CD4-positive, alpha-beta T cell treated with Interleukin-6 for 4 hours (primary cell): Measurements from ENCODE around the gene SV2A.
"Not testable (repeated sequence)": the region's sequence is repeated elsewhere in the genome, so short reads cannot be mapped to it uniquely, and the experiment has no call there.

Experiments
- DNase-seq: peaks from one replicate; pipeline ENCODE4 v3.0.0-alpha.2; 2020; ENCODE audit warnings: mixed read lengths

The SV2A gene

GRCh38 chr1:149917571-149918144 lies at the start of gene SV2A:
TSS of gene SV2A (minus strand) at chr1:149917844. CDS start at chr1:149913840, 4,004 bp downstream.
- peak; percentile 74 for DNase-seq

DNA sequence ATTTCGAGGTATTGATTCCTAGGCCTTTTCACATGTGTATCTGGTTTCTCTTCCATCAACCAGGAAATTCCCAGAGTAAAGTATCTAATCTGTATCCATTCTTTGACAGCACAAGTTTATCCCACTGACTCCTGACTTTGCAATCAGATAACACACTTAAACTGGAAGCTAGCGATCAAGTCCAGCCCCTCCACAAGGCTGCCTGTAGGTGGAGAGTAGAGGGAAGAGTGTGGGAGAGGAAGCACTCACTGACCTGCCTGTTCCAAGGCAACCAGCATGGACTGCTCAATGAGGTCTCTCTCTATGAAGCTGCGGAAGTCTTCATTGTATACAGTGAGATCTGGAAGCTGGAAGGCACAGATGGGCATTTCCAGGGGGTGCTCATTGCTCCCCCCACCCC lies 49.4 kb upstream of the SV2A start:
- no peak for DNase-seq

GRCh38 chr1:149966405-149966804 lies 48.8 kb upstream of the SV2A start:
- no peak for DNase-seq

GRCh38 chr1:149965440-149965839 lies 47.8 kb upstream of the SV2A start:
- no peak for DNase-seq

- no peak for DNase-seq
Observed at GRCh38 chr1:149963358-149963757, 45.7 kb upstream of the SV2A start.

GRCh38 chr1:149962736-149963135 lies 45.1 kb upstream of the SV2A start:
- DNase-seq = no peak

- DNase-seq = peak; percentile 50
Observed at GRCh38 chr1:149962039-149962647, 44.5 kb upstream of the SV2A start.

DNA sequence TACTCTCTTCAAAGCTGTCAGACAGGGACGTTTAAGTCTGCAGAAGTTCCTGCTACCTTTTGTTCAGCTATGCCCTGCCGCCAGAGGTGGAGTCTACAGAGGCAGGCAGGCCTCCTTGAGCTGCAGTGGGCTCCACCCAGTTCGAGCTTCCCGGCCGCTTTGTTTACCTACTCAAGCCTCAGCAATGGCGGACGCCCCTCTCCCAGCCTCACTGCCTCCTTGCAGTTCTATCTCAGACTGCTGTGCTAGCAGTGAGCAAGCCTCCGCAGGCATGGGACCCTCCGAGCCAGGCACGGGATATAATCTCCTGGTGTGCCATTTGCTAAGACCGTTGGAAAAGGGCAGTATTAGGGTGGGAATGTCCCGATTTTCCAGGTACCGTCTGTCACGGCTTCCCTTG lies 39.9 kb upstream of the SV2A start:
- DNase-seq = not testable (repeated sequence)

- DNase-seq = no peak
Observed at GRCh38 chr1:149949911-149950310, 32.3 kb upstream of the SV2A start.

GRCh38 chr1:149945206-149945605 lies 27.6 kb upstream of the SV2A start:
- DNase-seq = no peak

- no peak for DNase-seq
Observed at GRCh38 chr1:149942885-149943284, 25.2 kb upstream of the SV2A start.

- no peak for DNase-seq
Observed at GRCh38 chr1:149942207-149942606, 24.6 kb upstream of the SV2A start.

- no peak for DNase-seq
Observed at GRCh38 chr1:149940427-149940826, 22.8 kb upstream of the SV2A start.

DNA sequence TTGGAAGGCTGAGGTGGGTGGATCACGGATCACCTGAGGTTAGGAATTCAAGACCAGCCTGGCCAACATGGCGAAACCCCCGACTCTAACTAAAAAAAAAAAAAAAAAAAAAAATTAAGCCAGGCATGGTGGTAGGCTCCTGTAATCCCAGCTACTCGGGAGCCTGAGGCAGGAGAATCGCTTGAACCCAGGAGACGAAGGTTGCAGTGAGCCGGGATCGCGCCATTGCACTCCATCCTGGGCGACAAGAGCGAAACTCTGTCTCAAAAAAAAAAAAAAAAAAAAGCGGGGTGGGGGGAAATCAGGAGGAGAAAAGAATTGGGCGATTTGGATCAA lies 21.0 kb upstream of the SV2A start:
- DNase-seq = not testable (repeated sequence)

GRCh38 chr1:149937759-149938158 lies 20.1 kb upstream of the SV2A start:
- no peak for DNase-seq

GRCh38 chr1:149936992-149937705 lies 19.5 kb upstream of the SV2A start:
- DNase-seq = no peak

- DNase-seq = no peak
Observed at GRCh38 chr1:149936170-149936991, 18.7 kb upstream of the SV2A start, which contains the start of gene MTMR11. TSS of gene MTMR11 (minus strand) at chr1:149936879. CDS start at chr1:149936647, 232 bp downstream.

DNA sequence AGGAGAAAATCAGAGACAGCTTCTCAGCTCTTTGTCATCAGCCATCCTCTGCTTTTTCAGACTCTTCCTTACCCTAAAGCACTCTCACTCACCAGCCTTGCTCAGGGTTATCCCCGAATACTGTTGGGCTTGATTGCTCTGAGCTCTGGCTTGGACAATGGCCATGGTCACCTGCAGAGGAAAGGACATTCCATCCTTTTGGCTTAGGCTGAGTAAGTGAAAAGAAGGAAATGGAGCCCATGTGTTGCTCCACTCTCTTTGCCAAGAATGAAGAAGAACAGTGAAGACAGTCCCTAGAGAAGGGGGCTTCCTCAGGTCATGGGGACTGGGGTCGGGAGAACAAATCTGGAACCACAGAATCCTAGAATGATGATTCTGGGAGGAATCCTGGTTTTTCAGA lies 16.7 kb upstream of the SV2A start:
- DNase-seq = no peak

DNA sequence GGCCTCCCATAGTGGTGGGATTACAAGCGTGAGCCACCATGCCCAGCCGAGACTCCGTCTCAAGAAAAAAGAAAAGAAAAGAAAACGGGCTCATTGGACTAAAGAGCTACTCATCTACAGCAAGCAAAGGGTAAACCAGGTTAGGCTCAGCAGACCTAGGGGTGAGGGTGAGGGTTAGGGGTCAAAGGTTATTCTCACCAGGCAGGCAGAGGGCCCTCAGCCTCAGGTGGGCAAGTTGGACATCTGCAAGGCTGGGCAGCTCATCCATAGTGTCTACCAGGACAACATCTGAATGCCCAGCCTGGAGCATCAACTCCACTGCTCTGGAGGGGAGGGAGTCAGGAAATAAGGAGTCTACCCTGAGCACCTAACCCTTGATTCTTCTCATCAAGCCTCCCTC lies 15.6 kb upstream of the SV2A start:
- no peak for DNase-seq

DNA sequence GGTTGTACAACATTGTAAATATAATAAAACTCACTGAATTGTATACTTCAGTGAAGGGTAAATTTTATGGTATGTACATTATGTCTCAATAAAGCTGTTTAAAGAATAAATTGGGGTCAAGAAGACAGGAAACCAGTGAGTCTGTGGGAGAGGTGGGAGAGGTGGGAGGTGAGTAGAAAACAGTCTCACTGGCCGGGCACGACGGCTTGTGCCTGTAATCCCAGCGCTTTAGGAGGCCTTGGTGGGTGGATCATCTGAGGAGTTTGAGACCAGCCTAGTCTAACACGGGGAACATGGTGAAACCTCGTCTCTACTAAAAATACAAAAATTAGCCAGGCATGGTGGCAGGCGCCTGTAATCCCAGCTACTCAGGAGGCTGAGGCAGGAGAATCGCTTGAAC lies 14.8 kb upstream of the SV2A start:
- no peak for DNase-seq

- DNase-seq = no peak
Observed at GRCh38 chr1:149931212-149931790, 13.7 kb upstream of the SV2A start.

DNA sequence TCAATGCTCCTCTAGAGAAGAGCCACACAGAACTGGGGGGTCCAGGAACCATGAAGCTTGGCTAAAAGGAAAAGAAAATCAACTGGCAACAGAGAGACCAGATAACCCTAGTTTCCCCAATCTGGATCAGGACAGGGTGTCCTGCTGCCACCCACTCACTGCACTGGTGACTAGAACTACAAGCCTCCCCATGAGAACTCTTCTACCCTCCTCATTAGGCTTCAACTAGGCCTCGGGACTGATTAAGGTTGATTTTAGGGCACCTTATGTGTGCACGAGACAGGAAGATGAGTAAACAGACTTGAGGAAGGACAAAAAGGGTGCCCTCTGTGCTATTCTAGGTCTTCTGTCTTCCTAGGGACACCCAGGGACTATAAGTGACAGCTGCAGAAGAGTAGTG lies 12.2 kb upstream of the SV2A start:
- DNase-seq = no peak

DNA sequence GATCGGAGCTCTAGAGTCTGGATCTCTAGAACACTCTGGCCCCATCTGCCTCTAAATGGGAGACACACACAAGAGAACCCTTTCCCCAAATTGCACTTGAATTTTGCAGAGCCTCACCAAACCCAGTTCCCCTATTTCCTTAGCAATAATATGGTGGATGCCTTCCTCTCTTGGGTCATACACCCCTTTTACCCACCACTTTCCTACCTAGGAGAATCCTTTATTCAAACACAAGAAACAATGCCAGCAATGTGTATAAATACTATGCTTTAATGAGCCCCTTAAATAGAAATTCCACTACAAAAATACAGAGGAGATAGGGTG lies 10.7 kb upstream of the SV2A start:
- DNase-seq = no peak
